Stimulated activated CD4-positive, alpha-beta T cell treated with anti-CD3 and anti-CD28 coated beads, Interleukin-2, amount 100 ng/mL, for 48 hours (primary cell): ENCODE results near the gene RAD51B.

Source experiments
- DNase-seq, 2 donors: peaks; one replicate each; pipeline ENCODE4 v3.0.0-alpha.2; 2020

The RAD51B gene

DNA sequence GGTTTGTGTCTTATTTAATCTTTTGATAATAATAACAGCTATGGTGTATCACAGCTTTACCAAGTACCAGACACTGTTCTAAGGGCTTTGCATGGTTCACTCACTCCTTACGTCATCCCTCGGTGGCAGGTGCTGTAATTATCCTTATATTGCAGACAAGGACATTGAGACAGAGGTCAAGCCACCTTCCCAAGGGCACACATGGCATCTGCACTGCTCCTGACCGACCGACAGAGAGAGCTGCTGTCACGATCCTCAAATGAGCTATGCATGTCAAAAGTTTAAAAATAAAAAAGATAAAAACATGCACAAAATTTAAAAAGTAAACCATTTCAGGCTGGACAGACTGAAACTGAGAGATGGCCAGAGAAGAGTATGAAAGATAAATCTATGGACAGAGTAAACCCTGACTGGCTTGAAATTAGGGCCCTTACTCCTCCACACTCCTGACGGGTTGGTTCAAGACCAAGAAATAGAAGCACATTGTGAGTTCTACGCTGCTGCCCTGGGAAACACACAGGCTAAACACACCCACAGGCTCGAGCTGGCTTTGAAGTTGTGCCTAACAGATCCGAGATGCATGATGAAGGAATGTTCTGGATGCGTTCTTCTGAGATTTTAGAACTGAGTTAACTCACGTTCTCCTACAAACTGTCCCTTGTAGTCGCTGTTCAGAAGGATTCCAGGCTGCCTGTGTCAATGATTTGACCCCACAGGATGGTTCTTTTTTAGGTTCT, 704.6 kb downstream of the RAD51B start:
- DNase-seq: no peak

DNA sequence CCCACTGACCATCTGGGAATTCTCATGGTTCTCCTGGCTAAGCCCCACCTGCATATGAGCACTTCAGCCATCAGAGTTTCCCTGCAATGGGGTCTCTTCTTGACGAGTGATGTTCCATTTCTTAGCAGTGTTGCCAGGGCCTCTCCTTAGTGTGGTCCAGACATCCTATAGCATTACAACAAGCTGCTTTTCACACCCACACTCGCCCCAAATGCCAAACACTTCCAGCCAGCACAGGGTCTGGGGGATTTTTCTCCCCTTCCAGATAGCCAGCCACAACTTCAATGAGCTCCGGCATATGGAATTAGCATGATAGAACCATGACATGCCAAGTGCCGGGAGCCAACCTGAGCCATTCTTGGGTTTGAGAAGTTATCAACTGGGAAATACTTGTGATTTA, 705.9 kb downstream of the RAD51B start:
- no peak for DNase-seq

- no peak for DNase-seq
Measured at GRCh38 chr14:68526512-68527091, 707.0 kb downstream of the RAD51B start.

GRCh38 chr14:68527329-68527851, 707.8 kb downstream of the RAD51B start:
- no peak for DNase-seq

GRCh38 chr14:68528040-68528687, 708.6 kb downstream of the RAD51B start:
- DNase-seq: no peak

- DNase-seq: no peak
Measured at GRCh38 chr14:68530443-68530842, 710.9 kb downstream of the RAD51B start.

- DNase-seq: no peak
Measured at GRCh38 chr14:68532496-68532895, 712.9 kb downstream of the RAD51B start.

- no peak for DNase-seq
Measured at GRCh38 chr14:68534276-68534675, 714.7 kb downstream of the RAD51B start.

DNA sequence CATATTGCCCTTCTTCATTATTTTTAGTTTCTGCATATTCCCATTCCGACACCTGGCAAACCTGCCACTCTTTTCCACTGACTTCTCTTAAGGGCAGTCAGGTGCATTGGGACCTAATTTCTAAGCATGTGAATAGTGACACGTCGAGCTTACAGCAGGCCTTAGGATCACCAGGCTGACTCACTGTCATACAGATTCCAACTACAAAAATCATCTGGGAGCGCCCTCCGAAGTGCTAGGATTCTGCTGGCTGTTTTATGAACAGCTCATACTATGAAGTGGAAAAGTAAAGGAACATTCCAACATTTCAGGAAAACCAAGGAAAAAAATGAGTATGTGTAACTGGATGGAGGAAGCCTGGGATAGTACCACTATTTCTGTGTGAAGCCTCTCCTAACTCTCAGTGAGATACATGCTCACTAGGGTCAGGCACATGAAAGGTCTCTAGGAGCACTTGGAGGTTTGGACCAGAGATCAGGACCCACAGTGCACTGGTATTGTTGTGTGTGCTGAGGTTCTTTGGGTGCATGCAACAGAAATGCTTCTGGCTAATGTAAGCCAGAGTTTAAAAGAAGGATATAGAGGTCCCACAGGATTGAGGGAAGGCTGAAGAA, 715.9 kb downstream of the RAD51B start:
- DNase-seq: no peak

DNA sequence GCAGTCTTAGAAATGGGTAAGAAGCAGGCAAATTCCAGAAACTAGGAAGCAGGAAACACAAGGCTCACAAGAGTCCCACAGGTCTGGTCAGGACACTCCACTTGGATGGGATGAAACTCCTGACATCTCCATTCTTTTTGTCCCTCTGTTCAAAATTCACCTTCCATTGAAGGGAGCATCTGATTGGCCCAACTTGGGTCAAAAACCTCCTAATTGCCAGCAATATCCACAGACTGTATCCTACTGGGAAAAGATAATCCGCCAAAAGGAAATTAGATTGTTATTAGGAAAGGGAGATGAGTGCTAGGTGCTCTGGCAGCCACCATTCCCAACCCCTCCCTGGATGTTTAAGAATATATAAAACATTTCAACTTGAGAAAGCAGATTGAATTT, 716.4 kb downstream of the RAD51B start:
- no peak for DNase-seq

- DNase-seq: no peak
Measured at GRCh38 chr14:68538639-68539038, 719.1 kb downstream of the RAD51B start.

DNA sequence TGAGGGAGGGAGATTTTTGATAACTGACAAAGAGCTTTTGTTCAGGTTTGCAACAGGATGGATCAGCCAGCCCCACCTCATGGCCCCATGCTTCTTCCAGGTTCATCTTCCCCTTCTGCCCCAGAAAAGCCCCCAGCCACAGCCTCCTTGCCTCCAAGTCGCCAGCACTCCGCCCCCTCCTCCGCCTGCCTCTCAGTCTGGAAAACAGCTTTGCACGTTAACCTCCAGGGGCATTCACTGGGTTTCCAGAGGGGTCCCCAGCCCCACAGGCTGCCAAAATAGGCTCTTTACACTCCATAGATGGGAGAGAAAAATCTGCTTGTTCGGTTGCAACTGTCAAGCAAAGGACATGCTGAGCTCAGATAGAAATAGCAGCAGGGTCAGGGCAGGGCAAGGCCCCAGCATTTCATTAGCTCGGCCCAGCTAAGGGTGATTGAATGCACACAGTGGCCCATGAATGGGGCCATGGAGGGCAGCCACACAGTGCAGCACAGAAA, 719.7 kb downstream of the RAD51B start:
- no peak for DNase-seq

GRCh38 chr14:68539789-68540188, 720.2 kb downstream of the RAD51B start:
- DNase-seq: no peak

- no peak for DNase-seq
Measured at GRCh38 chr14:68541178-68541896, 721.8 kb downstream of the RAD51B start.

DNA sequence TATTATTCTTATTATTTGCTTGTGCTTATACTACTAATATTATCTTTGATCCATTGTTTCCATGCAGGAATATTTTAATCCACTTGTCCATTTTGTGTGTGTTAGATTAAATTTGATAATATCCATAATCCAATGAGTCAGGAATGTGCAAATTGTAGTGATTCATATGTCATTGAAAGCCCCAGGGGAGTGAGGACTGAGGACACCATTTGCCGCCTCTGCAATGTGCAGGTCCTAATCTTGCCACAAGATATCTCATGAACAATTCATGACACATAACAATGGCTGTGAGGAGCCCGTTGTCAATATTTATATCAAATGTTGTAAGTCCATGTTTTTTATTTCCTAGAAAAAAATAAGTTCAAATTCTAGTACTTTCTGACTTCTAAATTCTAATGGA, 722.8 kb downstream of the RAD51B start:
- DNase-seq: no peak

- no peak for DNase-seq
Measured at GRCh38 chr14:68543516-68543915, 723.9 kb downstream of the RAD51B start.

- DNase-seq: no peak
Measured at GRCh38 chr14:68544081-68544892, 724.7 kb downstream of the RAD51B start.

DNA sequence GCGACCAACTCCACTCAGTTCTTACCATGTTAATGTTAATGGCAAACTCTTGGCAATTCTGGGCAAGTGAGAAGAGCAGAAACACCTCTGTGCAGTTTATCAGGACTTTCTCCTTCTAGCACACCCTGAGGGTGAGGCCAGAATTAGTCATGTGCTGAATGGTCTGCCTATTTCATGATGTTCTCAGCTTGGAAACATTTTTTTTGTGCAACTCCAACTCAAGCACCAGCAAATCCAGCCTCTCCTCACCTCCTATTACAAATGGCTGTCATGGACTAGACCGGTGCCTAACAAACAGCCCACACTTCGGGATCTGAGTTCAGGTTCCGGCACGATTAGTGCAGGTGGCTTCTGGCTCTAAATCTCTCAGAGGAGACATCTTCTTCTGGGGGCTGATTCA, 727.3 kb downstream of the RAD51B start:
- DNase-seq: no peak

DNA sequence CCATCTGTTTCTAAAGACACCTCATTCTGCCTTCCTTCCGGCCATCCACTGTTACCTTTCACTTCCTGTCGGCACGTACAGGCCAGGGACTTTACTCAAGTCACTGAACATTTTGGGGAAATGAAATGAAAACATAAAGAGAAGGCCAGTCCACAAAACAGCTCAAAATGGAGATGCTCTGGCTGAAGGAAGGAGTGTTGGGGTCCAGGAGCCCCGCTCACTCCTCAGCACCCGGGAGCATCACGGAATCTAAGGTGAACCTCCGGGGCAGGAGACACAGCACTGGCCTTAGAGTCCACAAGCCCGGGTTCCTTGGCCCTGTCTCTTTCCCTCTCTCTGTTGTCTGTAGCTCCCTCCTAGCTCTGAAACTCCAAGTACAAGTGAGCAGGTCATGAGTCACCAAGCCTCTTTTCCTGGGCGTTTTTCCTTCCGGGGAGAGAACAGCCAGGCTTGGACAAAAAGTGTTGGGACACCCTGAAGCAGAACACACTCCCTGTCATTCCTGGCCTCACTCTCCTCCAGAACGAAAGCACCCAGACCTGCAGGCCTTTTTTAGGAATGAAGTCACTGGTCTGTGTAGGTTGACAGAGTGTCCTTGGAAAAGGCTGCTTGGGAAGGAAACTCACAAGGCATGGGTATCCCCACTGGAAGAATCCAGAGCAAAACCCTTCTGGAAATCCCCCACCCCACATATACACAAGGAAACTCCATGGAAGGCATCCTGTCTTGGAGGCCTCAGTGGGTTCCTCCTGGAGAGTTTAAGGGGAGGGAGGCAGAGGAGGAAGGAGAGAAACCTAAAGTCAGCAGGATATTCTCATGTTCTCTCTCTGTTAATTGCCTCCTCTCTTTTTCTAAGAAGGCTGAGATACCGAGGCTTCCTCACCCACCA, 728.0 kb downstream of the RAD51B start:
- no peak for DNase-seq

- DNase-seq: no peak
Measured at GRCh38 chr14:68548194-68549076, 728.9 kb downstream of the RAD51B start.
